ENCODE results near the gene NIT2. TPM values are rescaled to one million over a fixed set of nuclear protein-coding genes. Genes with fewer than 3 reads are reported as not detected.
"Not testable (repeated sequence)": the region's sequence is repeated elsewhere in the genome, so short reads cannot be mapped to it uniquely, and the experiment has no call there.

NIT2 gene
- polyA plus RNA-seq, 4 donors, result 105 to 129 (median 123) TPM

GRCh38 chr3:100336229-100336628, 1.7 kb downstream of the NIT2 start:
- DNase-seq (ENCODE audit: low read depth in 4 of 4, low spot score in 3 of 4), result not testable (repeated sequence)

DNA sequence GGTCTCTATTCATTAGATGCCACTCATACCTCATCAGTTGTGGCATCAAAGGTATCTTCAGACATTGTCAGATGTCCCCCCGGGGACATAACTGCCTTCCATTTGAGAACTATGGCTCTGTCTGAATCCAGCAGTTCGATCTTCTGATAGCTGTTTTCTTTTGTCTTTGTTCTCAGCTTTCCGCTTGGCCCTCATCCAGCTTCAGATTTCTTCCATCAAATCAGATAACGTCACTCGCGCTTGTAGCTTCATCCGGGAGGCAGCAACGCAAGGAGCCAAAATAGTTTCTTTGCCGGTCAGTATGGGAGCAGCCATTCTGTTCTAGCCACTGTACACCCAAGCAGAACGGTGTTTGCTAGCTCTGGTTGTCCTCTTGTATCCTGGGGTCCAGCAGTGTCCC, 4.4 kb downstream of the NIT2 start:
- no peak for DNase-seq (ENCODE audit: low read depth in 4 of 4, low spot score in 3 of 4)

DNA sequence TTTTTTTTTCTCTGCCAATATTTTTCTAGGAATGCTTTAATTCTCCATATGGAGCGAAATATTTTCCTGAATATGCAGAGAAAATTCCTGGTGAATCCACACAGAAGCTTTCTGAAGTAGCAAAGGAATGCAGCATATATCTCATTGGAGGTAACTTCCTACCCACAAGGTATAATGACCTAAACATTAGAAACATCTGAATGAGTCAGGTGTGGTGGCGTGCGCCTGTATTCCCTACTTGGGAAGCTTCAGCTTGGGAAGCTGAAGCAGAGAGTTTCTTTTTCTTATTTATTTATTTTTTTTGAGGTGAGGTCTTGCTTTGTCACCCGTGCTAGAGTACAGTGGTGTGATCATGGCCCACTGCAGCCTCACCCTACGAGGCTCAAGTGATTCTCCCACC, 5.2 kb downstream of the NIT2 start:
- DNase-seq (ENCODE audit: low read depth in 4 of 4, low spot score in 3 of 4), result no peak

DNA sequence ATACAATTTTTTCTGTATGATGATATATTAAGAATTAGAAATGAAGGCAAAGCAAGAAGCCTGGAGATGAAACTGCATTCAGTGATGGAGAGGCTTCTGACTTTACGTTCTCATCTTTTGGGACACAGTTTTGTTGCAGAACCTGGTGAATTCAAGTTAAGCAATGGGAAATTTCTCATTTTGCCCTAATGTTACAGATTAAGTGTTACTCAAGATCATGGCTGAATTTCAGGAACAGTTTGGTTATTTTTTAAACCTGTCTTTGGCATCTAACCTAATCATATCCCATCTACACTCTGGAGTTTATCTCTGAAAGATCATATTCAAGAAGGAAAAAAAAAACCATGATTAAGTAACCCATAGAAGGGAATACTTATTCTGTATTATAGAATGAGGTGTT, 6.0 kb downstream of the NIT2 start:
- no peak for DNase-seq (ENCODE audit: low read depth in 4 of 4, low spot score in 3 of 4)

GRCh38 chr3:100348727-100349126, 14.2 kb downstream of the NIT2 start:
- DNase-seq (ENCODE audit: low read depth in 4 of 4, low spot score in 3 of 4), result no peak

GRCh38 chr3:100351770-100352169, 17.2 kb downstream of the NIT2 start:
- DNase-seq (ENCODE audit: low read depth in 4 of 4, low spot score in 3 of 4), result not testable (repeated sequence)

DNA sequence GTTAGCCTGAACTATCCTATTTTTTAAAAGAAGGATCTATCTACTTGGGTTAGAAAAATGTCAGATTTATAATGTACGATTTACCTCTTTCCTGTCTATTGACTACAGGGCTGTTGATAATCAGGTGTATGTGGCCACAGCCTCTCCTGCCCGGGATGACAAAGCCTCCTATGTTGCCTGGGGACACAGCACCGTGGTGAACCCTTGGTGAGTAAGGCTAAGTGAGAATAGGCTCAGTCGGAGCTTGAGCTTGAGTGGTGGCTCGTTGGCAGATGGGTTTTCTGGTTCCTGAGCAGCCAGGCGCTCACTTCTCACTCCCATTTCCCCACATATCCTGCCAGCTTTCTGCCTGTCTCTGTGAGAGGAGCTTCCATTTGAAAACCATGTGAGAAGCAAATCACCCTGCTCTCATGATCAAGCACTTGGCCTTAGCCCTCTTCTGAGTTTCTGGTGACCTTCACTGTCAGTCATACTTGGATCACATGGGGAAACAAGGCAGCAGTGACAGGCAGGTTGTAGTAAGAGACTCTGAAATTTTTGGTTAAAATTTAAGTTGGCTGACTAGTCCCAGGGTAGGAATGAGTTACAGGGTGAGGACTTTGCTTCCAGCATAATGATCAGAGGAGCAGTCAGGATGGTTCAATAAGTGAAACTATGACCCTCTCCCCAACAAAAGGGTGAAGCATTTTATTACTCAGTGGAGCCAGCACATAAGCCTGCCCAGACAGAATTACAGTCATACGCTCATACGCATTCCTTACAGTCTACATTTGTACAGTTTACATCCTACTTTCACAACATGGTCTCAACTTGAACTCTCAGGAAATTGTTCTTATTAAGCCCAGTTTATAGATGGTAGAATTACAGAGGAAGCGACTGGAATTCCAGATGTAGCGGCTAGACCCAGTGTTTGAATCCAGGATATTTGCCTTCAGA, 18.0 kb downstream of the NIT2 start:
- DNase-seq (ENCODE audit: low read depth in 4 of 4, low spot score in 3 of 4), result no peak

- DNase-seq (ENCODE audit: low read depth in 4 of 4, low spot score in 3 of 4), result no peak
These were observed 20.3 kb downstream of the NIT2 start for GRCh38 chr3:100354850-100355249.

GRCh38 chr3:100358413-100358812, 23.9 kb downstream of the NIT2 start:
- no peak for DNase-seq (ENCODE audit: low read depth in 4 of 4, low spot score in 3 of 4)

DNA sequence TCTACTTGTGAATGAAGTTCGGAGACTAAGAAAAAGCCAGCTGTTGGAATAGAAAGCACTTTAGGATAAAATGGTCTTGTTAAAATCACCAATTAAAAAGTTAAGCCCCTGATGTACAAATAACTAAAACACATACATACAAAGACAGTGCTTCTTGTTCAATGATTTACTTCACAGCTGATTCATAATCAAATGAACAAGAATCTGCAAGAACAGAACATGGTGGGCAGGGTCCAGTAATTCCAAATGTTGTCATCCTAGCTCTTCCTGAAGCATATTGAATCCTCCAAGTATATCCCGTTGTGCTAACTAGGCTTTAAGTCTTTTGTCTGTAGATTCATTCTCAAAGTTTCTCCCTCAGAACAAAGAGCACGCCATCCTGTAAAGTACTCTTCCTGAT, 24.5 kb downstream of the NIT2 start:
- DNase-seq (ENCODE audit: low read depth in 4 of 4, low spot score in 3 of 4), result no peak

DNA sequence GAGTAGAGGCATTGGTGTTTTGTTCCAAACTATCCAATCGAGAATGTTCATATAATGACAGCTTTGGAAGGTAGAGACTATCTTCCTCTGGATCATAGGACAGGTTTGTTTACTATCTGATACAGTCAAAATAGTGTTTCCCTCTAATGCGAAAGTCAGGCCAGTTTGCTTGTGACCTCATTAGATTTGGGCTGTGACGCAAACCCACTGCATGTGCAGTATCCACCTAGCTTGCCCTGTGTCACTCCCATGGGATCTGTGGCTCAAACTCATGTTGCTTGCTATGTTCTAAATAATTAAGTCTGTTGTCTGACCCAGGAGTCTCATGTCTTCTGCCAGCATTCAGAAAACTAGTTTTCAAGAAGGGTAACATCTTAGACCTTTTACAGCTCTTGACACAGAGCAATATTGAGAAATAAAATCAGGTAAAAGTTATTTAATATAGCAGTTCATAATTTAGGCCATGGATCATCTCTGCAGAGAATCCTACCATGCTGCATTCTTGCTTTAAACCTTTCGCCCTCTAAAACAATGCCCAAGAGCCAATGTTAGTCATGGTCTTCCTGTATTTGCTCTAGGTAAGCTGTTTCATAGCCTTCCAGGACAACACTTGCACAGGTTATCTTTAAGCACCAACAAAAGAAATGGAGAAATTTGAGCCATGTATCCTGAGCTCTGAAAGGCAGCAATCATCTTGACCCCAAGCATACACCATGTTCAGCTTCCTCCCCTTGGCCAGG, 26.4 kb downstream of the NIT2 start:
- no peak for DNase-seq (ENCODE audit: low read depth in 4 of 4, low spot score in 3 of 4)

DNA sequence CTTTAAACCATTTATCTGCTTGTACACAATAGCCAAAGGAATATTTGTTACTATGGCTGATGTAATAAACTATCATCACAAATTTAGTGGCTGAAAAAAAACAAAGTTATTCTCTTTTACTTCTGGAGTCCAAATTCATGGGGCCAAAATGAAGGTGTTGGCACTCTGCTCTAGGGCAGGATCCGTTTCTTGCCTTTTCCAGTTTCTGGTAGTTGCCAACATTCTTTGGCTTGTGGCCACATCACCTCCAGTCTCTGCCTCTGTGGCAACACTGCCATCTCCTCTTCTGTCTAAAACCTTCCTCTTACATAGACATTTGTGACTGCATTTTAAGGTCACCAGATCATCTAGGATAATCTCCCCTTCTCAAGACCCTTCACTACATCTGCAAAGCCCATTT, 27.3 kb downstream of the NIT2 start:
- no peak for DNase-seq (ENCODE audit: low read depth in 4 of 4, low spot score in 3 of 4)

DNA sequence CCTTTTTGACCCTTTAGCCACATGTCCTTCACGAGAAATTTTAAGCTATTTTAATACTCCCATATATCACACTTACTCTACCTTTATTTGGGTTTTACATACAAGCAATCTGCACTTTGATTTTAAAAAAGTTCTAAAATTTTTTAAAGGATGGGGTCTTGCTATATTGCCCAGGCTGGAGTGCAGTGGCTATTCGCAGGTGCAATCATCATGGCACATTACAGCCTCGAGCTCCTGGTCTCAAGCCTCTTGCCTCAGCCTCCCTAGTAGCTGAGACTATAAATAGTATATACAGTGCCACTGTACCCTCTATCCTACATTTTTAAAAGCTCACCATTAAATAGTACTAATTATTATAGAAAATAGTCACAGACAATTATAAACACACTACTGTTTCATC, 29.9 kb downstream of the NIT2 start:
- no peak for DNase-seq (ENCODE audit: low read depth in 4 of 4, low spot score in 3 of 4)

GRCh38 chr3:100366424-100366823, 31.9 kb downstream of the NIT2 start:
- DNase-seq (ENCODE audit: low read depth in 4 of 4, low spot score in 3 of 4), result no peak

DNA sequence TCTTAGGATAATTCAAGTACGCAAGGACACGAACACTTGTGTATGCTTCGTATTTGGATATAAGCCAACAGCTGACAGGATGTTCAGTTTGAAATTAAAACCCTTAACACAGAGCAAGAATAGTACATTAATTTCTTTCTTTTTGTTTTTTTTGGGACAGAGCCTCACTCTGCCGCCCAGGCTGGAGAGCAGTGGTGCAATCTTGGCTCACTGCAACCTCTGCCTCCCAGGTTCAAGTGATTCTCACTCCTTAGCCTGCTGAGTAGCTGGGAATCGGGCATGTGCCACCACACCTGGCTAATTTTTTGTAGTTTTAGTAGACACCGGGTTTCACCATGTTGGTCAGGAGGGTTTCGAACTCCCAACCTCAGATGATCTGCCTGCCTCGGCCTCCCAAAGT, 33.9 kb downstream of the NIT2 start:
- DNase-seq (ENCODE audit: low read depth in 4 of 4, low spot score in 3 of 4), result no peak

DNA sequence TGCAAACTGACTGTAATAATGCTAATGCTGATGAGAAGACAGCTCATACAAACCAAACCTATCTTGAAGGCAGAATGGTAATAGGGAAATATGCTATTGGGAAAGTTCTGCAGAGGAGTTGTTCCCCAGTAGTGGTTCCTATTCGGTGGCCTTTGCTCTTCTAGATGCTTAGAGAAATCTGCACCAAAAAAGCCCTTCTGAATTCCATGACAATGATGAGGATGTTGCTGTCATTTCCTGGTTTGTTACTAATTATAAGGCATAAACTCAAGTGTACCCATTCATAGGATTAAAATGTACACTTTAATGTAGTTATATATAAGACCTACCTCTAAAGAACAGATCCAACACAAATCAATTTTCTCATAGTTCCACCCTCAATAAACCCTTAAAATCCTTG, 36.2 kb downstream of the NIT2 start:
- no peak for DNase-seq (ENCODE audit: low read depth in 4 of 4, low spot score in 3 of 4)

DNA sequence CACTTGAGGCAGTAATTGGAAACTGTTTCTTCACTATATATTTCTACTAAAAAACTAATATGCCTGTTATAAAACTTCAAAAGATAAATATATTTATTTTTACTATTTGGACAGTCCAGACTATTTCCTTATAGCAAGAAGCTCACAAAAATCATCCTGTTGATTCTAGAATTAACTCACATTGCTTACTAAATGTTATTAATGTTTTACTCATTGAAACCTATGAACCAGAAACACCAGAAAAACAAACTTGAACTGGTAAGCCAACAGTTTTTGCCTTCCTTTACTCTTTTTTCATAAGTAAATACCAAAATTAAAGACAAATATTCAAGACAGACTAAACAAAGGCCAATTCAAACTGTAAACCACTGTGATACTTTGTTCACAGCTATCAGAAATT, 40.0 kb downstream of the NIT2 start:
- no peak for DNase-seq (ENCODE audit: low read depth in 4 of 4, low spot score in 3 of 4)

DNA sequence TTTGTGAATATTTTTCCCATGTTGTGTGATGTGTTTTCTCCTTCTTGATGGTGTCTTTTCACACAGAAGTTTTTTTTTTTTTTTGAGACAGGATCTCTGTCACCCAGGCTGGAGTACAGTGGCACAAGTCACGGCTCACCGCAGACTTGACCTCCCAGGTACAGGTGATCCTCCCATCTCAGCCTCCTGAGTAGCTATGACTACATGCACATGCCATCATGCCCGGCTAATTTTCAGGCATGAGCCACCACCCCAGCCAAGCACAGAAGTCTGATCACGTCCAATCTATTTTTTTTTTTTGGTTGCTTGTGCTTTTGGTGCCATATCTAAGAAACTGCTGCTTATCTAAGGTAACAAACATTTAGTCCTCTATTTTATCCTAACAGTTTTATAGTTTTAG, 41.7 kb downstream of the NIT2 start:
- no peak for DNase-seq (ENCODE audit: low read depth in 4 of 4, low spot score in 3 of 4)

GRCh38 chr3:100384733-100385525, 50.4 kb downstream of the NIT2 start:
- no peak for DNase-seq (ENCODE audit: low read depth in 4 of 4, low spot score in 3 of 4)

- DNase-seq (ENCODE audit: low read depth in 4 of 4, low spot score in 3 of 4), result no peak
These were observed 52.0 kb downstream of the NIT2 start for GRCh38 chr3:100386437-100387074.

GRCh38 chr3:100389025-100389424, 54.5 kb downstream of the NIT2 start:
- no peak for DNase-seq (ENCODE audit: low read depth in 4 of 4, low spot score in 3 of 4)
